ENCODE data around the gene CLDN2. TPM values are rescaled to one million over a fixed set of nuclear protein-coding genes. Genes with fewer than 3 reads are reported as not detected.
A peak's percentile ranks its signal among the peaks of the same experiment; 100 is the strongest.
"Not testable (repeated sequence)": the region's sequence is repeated elsewhere in the genome, so short reads cannot be mapped to it uniquely, and the experiment has no call there.

Gene CLDN2
- total RNA-seq, 1 donor from 2014 or later = 0.06 TPM

DNA sequence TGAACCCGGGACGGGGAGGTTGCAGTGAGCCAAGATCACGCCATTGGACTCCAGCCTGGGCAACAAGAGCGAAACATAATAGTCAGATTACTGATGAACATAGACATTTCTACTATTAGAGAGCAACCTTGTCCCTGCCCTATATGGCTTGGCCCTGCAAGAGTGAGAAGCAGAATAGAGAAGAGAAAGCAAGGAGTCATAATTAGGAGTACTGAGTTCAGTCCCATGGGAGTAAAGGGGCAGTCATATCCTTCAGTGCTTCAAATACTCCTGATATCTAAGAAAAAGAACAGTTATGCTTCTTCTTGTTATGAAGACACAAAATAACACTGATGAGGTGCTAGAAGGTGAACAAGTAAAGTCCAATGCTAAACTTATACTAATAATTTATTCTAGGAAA, 33.8 kb downstream of the CLDN2 start:
- no peak overlapping the region for H3K4me3 ChIP-seq (ENCODE audit: low read depth, low read length)
- DNase-seq (ENCODE audit: low read depth) = no peak
- TF ChIP-seq, protein P1, sequence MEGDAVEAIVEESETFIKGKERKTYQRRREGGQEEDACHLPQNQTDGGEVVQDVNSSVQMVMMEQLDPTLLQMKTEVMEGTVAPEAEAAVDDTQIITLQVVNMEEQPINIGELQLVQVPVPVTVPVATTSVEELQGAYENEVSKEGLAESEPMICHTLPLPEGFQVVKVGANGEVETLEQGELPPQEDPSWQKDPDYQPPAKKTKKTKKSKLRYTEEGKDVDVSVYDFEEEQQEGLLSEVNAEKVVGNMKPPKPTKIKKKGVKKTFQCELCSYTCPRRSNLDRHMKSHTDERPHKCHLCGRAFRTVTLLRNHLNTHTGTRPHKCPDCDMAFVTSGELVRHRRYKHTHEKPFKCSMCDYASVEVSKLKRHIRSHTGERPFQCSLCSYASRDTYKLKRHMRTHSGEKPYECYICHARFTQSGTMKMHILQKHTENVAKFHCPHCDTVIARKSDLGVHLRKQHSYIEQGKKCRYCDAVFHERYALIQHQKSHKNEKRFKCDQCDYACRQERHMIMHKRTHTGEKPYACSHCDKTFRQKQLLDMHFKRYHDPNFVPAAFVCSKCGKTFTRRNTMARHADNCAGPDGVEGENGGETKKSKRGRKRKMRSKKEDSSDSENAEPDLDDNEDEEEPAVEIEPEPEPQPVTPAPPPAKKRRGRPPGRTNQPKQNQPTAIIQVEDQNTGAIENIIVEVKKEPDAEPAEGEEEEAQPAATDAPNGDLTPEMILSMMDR (conservative IDR thresholded peaks at IDR 0.05; ENCODE audit: low read depth, low read length) = no peak

DNA sequence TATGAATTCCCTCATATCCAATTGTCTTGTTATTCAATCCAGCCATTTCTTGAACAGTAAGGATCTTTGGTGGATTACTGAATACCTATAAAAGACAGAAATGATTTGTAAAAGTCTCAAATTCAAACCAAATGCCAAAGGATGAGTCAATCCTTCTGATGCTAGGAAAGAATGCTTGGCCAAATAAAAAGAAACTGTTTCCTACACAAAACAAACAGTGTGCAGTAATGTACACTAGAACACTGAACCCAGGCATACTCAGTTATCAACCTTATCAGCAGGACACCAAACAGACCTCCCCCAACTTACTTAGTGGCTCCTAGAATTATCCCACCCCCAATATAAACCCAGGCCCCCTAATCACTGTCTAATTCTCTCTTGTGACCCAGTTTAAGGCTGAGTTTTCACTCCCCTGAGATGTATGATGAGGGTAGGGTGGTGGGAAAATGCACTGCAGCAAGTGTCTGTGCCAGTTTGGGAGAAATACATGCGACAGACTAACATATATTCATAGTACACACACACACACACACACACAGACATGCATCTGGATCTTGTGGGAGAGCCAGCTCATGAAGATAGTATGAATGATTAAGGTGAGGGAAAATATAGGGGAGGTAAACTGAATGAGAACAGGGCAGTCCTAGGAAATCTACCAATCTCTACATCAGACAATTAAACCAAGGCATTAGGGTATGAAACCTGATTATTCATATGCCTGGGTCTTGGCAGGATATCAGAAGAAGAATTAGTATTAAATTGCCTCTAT, 35.0 kb downstream of the CLDN2 start:
- TF ChIP-seq, protein P1 (conservative IDR thresholded peaks at IDR 0.05; ENCODE audit: low read depth, low read length) = no peak
- no peak for DNase-seq (ENCODE audit: low read depth)
- no peak overlapping the region for H3K4me3 ChIP-seq (ENCODE audit: low read depth, low read length)

DNA sequence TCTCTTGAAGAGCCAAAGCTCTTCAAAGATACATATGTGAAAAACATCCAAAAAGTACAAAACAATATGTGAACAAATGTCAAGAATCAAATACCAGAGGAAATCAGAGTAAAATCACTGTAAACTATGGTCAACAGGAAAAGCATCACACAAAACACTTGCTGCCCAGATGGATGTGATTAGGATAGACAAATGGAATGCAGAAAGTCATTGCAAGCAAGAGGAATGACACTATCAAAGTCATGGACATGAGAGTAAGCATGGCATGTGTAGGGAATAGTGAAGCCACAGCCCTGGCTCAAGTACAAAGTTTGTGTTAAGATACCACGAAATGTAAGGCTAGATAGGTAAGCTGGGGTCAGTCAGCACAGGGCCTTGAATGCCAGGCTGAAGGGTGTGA, 37.7 kb downstream of the CLDN2 start:
- TF ChIP-seq, protein P1 (conservative IDR thresholded peaks at IDR 0.05; ENCODE audit: low read depth, low read length) = no peak

DNA sequence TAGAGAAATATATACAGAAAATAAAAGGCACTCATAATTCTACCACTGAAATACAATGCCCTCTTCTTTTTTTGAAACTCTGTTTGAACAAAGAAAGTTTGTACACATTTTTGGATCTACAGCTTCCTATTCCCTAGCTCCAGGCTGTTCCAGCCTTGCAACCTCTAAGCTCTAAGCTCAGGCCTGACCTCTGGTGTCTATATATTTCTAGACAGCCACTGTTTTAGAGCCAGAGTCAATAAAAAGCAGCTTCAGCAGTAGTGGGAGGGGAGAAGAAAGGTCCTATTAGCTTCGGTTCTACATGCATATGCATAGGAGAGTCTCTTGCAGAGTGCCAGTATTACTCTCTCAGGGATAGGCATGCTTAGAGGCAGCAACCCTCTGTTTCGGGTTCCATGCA, 39.7 kb downstream of the CLDN2 start:
- H3K4me3 ChIP-seq (ENCODE audit: low read depth, low read length) = no peak overlapping the region
- DNase-seq (ENCODE audit: low read depth) = no peak
- TF ChIP-seq, protein P1 (conservative IDR thresholded peaks at IDR 0.05; ENCODE audit: low read depth, low read length) = peak; percentile 58

More for the DNA sequence above, 37.7 kb downstream of the CLDN2 start:
- no peak overlapping the region for H3K4me3 ChIP-seq (ENCODE audit: low read depth, low read length)
- no peak for DNase-seq (ENCODE audit: low read depth)

DNA sequence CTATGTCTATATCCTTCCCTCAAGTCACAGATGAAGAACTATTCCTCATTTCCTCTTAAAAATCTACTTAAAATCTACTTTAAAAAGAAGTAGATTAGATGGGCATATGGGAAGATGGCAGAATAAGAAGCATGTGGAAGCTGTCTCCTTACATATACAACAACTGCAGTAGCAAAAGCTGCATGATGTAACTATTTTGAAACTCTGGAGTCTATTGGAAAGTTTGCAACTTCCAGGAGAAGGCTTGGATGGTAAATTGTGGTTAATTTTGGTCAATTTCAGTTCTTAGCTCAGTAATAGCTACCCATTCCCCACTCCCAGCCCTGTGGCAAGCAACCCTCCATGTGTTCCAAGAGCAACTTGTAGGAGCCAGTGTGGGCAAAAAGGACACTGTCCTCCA, 42.9 kb downstream of the CLDN2 start:
- no peak for DNase-seq (ENCODE audit: low read depth)
- TF ChIP-seq, protein P1 (conservative IDR thresholded peaks at IDR 0.05; ENCODE audit: low read depth, low read length) = no peak
- H3K4me3 ChIP-seq (ENCODE audit: low read depth, low read length) = no peak overlapping the region

DNA sequence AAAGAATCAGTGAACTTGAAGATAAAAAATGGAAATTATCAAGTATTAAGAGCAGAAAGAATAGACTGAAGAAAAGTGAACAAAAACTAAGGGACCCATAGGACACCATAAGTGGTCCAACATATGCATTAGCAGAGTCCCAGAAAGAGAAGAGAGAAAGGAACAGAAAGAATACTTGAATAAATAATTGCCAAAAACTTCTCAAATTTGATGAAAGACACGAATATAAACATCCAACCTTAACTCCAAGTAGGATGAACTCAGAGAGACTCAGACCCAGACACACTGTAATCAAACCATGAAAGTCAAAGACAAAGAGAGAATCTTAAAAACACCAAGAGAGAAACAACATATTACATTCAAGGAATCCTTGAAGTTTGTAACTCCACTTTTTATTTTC, 44.1 kb downstream of the CLDN2 start:
- no peak for DNase-seq (ENCODE audit: low read depth)
- TF ChIP-seq, protein P1 (conservative IDR thresholded peaks at IDR 0.05; ENCODE audit: low read depth, low read length) = no peak

DNA sequence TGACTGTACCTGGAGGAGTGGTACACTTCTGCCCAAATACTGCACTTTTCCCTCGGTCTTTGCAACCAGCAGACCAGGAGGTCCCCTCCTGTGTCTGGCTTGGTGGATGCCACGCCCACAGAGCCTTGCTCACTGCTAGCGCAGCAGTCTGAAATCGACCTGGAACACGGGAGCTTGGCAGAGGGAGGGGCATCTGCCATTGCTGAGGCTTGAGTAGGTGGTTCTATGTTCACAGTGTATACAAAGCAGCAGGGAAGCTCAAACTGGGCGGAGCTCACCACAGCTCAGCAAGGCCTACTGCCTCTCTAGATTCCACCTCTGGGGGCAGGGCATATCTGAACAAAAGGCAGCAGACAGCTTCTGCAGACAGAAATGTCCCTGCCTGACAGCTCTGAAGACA, 46.3 kb downstream of the CLDN2 start:
- not testable (repeated sequence) for H3K4me3 ChIP-seq (ENCODE audit: low read depth, low read length); DNase-seq (ENCODE audit: low read depth)

More for the DNA sequence above, 44.1 kb downstream of the CLDN2 start:
- no peak overlapping the region for H3K4me3 ChIP-seq (ENCODE audit: low read depth, low read length)
